Measurements from ENCODE around the gene USP7. TPM values are rescaled to one million over a fixed set of nuclear protein-coding genes. Genes with fewer than 3 reads are reported as not detected.

The USP7 gene
- total and polyA plus RNA-seq, 4 donors, result 13.7 to 85.6 (median 37.7) TPM

DNA sequence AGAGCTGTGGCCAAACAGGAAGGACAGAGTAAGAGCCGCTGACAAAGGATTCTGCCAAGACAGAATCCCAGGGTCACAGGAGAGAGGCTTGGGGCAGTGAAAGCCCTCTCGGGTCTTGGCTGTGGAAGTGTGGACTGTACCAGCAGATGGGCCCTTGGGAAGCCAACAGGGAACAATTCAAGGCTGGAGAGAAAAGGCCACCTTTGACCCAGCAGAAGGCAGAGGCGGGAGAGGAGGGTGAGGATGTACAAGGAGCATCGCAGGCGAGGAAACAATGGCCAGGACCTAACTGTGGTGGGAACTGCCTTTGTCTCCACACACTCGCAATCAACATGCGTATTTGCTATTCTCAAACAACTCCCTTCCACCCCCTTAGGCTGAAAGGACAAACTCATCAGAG, 110.6 kb downstream of the USP7 start:
- DNase-seq (ENCODE audit: low spot score), result no peak
- TF ChIP-seq EGR1 (IDR thresholded peaks at IDR 0.05; ENCODE audit: low read depth in 2 of 2), result no peak
- peak; percentile 81 for TF ChIP-seq NR2F2 (IDR thresholded peaks at IDR 0.05)
- Histone ChIP-seq H3K9ac (ENCODE audit: low read depth in 1 of 2, low read length in 2 of 2) (no peak overlapping the region), H3K4me1 (ENCODE audit: control insufficient read depth in 4 of 4, insufficient read depth in 4 of 4, low read length in 3 of 4) (peaks cover 14 to 25% (median 20%) of the 10 kb centered on the region in 4 donors), H3K36me3 (ENCODE audit: control insufficient read depth in 4 of 4, insufficient read depth in 3 of 4, low read depth in 1 of 4, low read length in 3 of 4) (peaks cover 13 to 40% (median 23%) of the 10 kb centered on the region in 4 donors), H3K27ac (ENCODE audit: low read depth in 1 of 2, low read length in 2 of 2) (peak overlapping the region; percentile 5 to 91), H3K9me3 (ENCODE audit: control insufficient read depth in 4 of 4, low read length in 3 of 4) (no peaks in the 10 kb centered on the region), H3K4me3 (ENCODE audit: low read depth in 1 of 3, low read length in 3 of 3) (no peak overlapping the region), H3K27me3 (ENCODE audit: control insufficient read depth in 4 of 4, insufficient read depth in 4 of 4, low read length in 3 of 4) (no peaks in the 10 kb centered on the region)
- WGBS, result 81% methylated on average over 7 of the region's 7 CpGs

GRCh38 chr16:8852534-8852933, 111.2 kb downstream of the USP7 start:
- Histone ChIP-seq H3K27ac (ENCODE audit: low read depth in 1 of 2, low read length in 2 of 2) (peak overlapping the region; percentile 68 to 91), H3K9me3 (ENCODE audit: control insufficient read depth in 4 of 4, low read length in 3 of 4) (no peaks in the 10 kb centered on the region), H3K4me3 (ENCODE audit: low read depth in 1 of 3, low read length in 3 of 3) (no peak overlapping the region), H3K9ac (ENCODE audit: low read depth in 1 of 2, low read length in 2 of 2) (no peak overlapping the region), H3K4me1 (ENCODE audit: control insufficient read depth in 4 of 4, insufficient read depth in 4 of 4, low read length in 3 of 4) (peaks cover 14 to 25% (median 20%) of the 10 kb centered on the region in 4 donors), H3K36me3 (ENCODE audit: control insufficient read depth in 4 of 4, insufficient read depth in 3 of 4, low read depth in 1 of 4, low read length in 3 of 4) (peaks cover 15 to 43% (median 22%) of the 10 kb centered on the region in 4 donors), H3K27me3 (ENCODE audit: control insufficient read depth in 4 of 4, insufficient read depth in 4 of 4, low read length in 3 of 4) (no peaks in the 10 kb centered on the region)
- DNase-seq (ENCODE audit: low spot score), result no peak
- 78% methylated on average over 8 of the region's 8 CpGs for WGBS
- no peak for TF ChIP-seq NR2F2 (IDR thresholded peaks at IDR 0.05)
- no peak for TF ChIP-seq RXRA (IDR thresholded peaks at IDR 0.05)
- TF ChIP-seq, protein P1, sequence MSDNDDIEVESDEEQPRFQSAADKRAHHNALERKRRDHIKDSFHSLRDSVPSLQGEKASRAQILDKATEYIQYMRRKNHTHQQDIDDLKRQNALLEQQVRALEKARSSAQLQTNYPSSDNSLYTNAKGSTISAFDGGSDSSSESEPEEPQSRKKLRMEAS (IDR thresholded peaks at IDR 0.05), result no peak
- TF ChIP-seq FOXA1 (IDR thresholded peaks at IDR 0.05), result no peak
- no peak for TF ChIP-seq TAF1 (conservative IDR thresholded peaks at IDR 0.05)
- TF ChIP-seq, protein P2, sequence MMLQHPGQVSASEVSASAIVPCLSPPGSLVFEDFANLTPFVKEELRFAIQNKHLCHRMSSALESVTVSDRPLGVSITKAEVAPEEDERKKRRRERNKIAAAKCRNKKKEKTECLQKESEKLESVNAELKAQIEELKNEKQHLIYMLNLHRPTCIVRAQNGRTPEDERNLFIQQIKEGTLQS (IDR thresholded peaks at IDR 0.05), result no peak
- TF ChIP-seq SP1 (IDR thresholded peaks at IDR 0.05), result no peak
- no peak for TF ChIP-seq RAD21 (IDR thresholded peaks at IDR 0.05)
- TF ChIP-seq EGR1 (IDR thresholded peaks at IDR 0.05; ENCODE audit: low read depth in 2 of 2), result no peak
- TF ChIP-seq GABPA (IDR thresholded peaks at IDR 0.05 in 1 of 2, conservative IDR thresholded peaks at IDR 0.05 in 1 of 2), result no peak
- TF ChIP-seq HNF4G (IDR thresholded peaks at IDR 0.05), result no peak
- TF ChIP-seq YY1 (IDR thresholded peaks at IDR 0.05), result no peak
- no peak for TF ChIP-seq JUND (IDR thresholded peaks at IDR 0.05)
- TF ChIP-seq, protein P3, sequence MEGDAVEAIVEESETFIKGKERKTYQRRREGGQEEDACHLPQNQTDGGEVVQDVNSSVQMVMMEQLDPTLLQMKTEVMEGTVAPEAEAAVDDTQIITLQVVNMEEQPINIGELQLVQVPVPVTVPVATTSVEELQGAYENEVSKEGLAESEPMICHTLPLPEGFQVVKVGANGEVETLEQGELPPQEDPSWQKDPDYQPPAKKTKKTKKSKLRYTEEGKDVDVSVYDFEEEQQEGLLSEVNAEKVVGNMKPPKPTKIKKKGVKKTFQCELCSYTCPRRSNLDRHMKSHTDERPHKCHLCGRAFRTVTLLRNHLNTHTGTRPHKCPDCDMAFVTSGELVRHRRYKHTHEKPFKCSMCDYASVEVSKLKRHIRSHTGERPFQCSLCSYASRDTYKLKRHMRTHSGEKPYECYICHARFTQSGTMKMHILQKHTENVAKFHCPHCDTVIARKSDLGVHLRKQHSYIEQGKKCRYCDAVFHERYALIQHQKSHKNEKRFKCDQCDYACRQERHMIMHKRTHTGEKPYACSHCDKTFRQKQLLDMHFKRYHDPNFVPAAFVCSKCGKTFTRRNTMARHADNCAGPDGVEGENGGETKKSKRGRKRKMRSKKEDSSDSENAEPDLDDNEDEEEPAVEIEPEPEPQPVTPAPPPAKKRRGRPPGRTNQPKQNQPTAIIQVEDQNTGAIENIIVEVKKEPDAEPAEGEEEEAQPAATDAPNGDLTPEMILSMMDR (IDR thresholded peaks at IDR 0.05; ENCODE audit: low read depth, low read length, missing input control), result no peak

DNA sequence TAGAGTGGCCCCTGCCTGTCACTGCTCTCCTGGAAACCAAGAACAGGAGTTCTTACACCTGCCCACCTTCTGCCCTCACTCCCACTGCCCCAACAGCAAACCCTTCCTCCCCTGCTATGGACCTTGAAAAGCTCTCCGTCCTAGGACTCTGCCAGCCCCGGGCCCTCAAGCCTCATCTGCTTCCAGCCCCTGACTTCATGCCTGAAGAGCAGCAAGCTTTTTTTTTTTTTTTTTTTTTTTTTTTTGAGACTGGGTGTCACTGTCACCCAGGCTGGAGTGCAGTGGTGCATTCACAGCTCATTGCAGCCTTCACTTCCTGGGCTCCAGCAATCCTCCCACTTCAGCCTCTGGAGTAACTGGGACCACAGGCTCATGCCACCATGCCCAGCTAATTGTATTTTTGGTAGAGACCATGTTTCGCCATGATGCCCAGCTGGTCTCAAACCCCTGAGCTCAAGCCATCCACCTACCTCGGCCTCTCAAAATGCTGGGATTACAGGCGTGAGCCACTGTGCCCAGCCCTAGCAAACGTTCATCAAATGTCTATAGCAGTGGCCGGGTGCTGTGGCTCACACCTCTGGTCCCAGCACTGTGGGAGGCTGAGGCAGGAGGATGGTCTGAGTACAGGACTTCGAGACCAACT, 111.8 kb downstream of the USP7 start:
- no peak overlapping the region for H3K4me3 ChIP-seq (ENCODE audit: low read depth in 1 of 3, low read length in 3 of 3)
- no peak for DNase-seq (ENCODE audit: low spot score)
- no peaks in the 10 kb centered on the region for H3K9me3 ChIP-seq (ENCODE audit: control insufficient read depth in 4 of 4, low read length in 3 of 4)
- H3K9ac ChIP-seq (ENCODE audit: low read depth in 1 of 2, low read length in 2 of 2), result no peak overlapping the region
- WGBS, result 94% methylated on average over 8 of the region's 8 CpGs
- peak overlapping the region; percentile 68 to 91 for H3K27ac ChIP-seq (ENCODE audit: low read depth in 1 of 2, low read length in 2 of 2)
- TF ChIP-seq SP1 (IDR thresholded peaks at IDR 0.05) (no peak), FOXA1 (IDR thresholded peaks at IDR 0.05) (no peak), RXRA (IDR thresholded peaks at IDR 0.05) (no peak), EGR1 (IDR thresholded peaks at IDR 0.05; ENCODE audit: low read depth in 2 of 2) (no peak), HNF4G (IDR thresholded peaks at IDR 0.05) (no peak), JUND (IDR thresholded peaks at IDR 0.05) (no peak), FOXA2 (IDR thresholded peaks at IDR 0.05) (no peak), NR2F2 (IDR thresholded peaks at IDR 0.05) (no peak), YY1 (IDR thresholded peaks at IDR 0.05) (no peak)
- TF ChIP-seq, protein P1 (IDR thresholded peaks at IDR 0.05), result no peak
- TF ChIP-seq, protein P2 (IDR thresholded peaks at IDR 0.05), result no peak
- TF ChIP-seq, protein P3 (IDR thresholded peaks at IDR 0.05; ENCODE audit: low read depth, low read length, missing input control), result no peak
- H3K27me3 ChIP-seq (ENCODE audit: control insufficient read depth in 4 of 4, insufficient read depth in 4 of 4, low read length in 3 of 4), result no peaks in the 10 kb centered on the region
- H3K36me3 ChIP-seq (ENCODE audit: control insufficient read depth in 4 of 4, insufficient read depth in 3 of 4, low read depth in 1 of 4, low read length in 3 of 4), result peaks cover 15 to 44% (median 22%) of the 10 kb centered on the region in 4 donors
- H3K4me1 ChIP-seq (ENCODE audit: control insufficient read depth in 4 of 4, insufficient read depth in 4 of 4, low read length in 3 of 4), result peaks cover 14 to 25% (median 20%) of the 10 kb centered on the region in 4 donors
